Right lobe of liver (tissue), 6 donors: ENCODE results near the gene DAW1. TPM values are rescaled to one million over a fixed set of nuclear protein-coding genes. Genes with fewer than 3 reads are reported as not detected.

Experiments used
- ATAC-seq, 4 donors: fragments of 200-7000 bp; cut with Tn5 transposase; one replicate each; pipeline ENCODE4 v1.9.1; 2020; ENCODE audit warnings: mild to moderate bottlenecking in 4 of 4, moderate library complexity in 4 of 4
- DNase-seq, 3 donors: peaks; one replicate each; pipeline ENCODE4 v3.0.0-alpha.2; 2020
- H3K27ac ChIP-seq, 3 donors: fragments of 200-600 bp; one replicate each; pipeline ENCODE4 v1.8.0; 2022
- H3K27me3 ChIP-seq, 2 donors: fragments of 200-600 bp; one replicate each; pipeline ENCODE4 v1.8.0; 2022
- H3K36me3 ChIP-seq, 4 donors: fragments of 200-600 bp; sonication (generic) in 1 of 4; one replicate each; pipeline versions ENCODE4 v1.5.1 to v1.8.0; 2017 to 2022; ENCODE audit warnings: control low read depth in 1 of 4
- H3K4me1 ChIP-seq, 4 donors: fragments of 200-600 bp; sonication (generic) in 1 of 4; one replicate each; pipeline versions ENCODE4 v1.5.1 to v1.8.0; 2017 to 2022; ENCODE audit warnings: control low read depth in 1 of 4
- H3K4me3 ChIP-seq, 3 donors: fragments of 200-600 bp; one replicate each; pipeline ENCODE4 v1.8.0; 2022
- H3K9me3 ChIP-seq, 4 donors: fragments of 200-600 bp; sonication (generic) in 1 of 4; one replicate each; pipeline versions ENCODE4 v1.5.1 to v1.8.0; 2017 to 2022; ENCODE audit warnings: control low read depth in 1 of 4
- POLR2A ChIP-seq: fragments of 450-650 bp; IDR thresholded peaks from one replicate; pipeline ENCODE4 v1.6.1; 2017; ENCODE audit warnings: antibody characterized with exemption, mild to moderate bottlenecking
- WGBS: methylation state at CpG from one replicate; pipeline ENCODE4 v1.1.6; 2018; ENCODE audit warnings: low coverage, low lambda C conversion rate; ENCODE audit not compliant: insufficient coverage; ENCODE audit errors: missing lambda C conversion rate; 5-methylcytosine and 5-hydroxymethylcytosine counted together
- intact Hi-C, 2 donors: fragments of 100-400 bp; cut with DNase I; formaldehyde crosslinking; loops; one replicate each; pipeline versions ENCODE4 v1.11.2 to v1.14.1; 2022
- total RNA-seq, 6 experiments: library from RNA; depleted of rRNA in 2 of 6; stranded (reverse); fragments of >200 nt in 2 of 6; fragmentation: NEBNext Ultra II Directional in 3 of 6; extraction: Animal tissue kit (Norgen Biotek cat#: 25700) in 3 of 6; gene quantifications; one replicate each; pipeline versions ENCODE4 v1.1.0 to v1.2.4, GENCODE V29; 2016 to 2023
- TF ChIP-seq, protein P1 (sequence below), 4 donors: fragments of 200-600 bp in 3 of 4; fragments of 450-650 bp in 1 of 4; IDR thresholded peaks; one replicate each; pipeline versions ENCODE4 v1.5.1 to v1.8.0; 2016 to 2022; ENCODE audit warnings: antibody characterized with exemption in 4 of 4, mild to moderate bottlenecking in 2 of 4
- donor health status: DM: no; HTN: yes; CAD: no.
- donor health status: DM: no; HTN: no; CAD: no.
- donor health status: DM: no; HTN: no; CAD: no.
- donor health status: DM: no; HTN: yes; CAD: no.
- donor health status: DM: no; HTN: yes; CAD: no.

The DAW1 gene
- total RNA-seq, 6 experiments from 2014 or later = not detected

DNA sequence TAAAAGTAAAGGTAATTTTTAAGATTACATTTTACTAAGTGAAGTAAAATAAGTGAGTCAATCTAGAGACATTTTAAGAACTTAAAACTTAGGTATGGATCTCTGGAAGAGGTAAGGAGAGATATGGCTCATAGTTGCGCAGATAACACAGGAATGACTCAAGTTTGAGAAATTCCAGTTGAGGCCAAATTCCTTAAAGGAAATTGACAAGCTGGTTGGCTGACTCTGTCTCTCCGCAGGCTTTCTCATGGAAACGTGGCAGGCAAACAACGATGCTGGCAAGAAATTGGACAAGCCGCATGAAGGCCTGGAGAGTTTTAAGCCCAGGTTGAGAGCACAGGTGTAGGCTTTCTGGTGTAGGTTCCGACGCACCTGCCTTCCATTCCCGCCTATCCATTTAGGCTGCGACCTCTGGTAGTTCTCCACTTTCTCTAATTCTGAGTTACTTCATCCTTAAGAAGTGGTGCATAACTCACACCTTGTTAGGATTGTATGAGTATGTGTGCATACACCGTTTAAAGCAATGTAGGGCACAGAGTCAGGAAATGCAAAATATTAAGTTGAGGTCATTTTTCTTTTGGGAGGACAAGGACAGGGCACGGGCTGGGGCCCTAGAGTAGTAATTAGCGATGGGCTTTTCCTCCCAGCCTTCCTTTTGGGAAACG, 589 bp upstream of the DAW1 start:
- ATAC-seq (no peak), DNase-seq (no peak)
- intact Hi-C loops = no loop called here
- H3K9me3 ChIP-seq = no peaks in the 10 kb centered on the region
- 56% methylated on average over 9 of the region's 13 CpGs for WGBS
- H3K27me3 ChIP-seq = peaks cover 0 to 9% of the 10 kb centered on the region in 2 donors
- H3K36me3 ChIP-seq = no peaks in the 10 kb centered on the region
- H3K27ac ChIP-seq = no peak overlapping the region
- peak overlapping the region in 2 of 3 donors; percentile 14 to 34 for H3K4me3 ChIP-seq
- TF ChIP-seq, protein P1, sequence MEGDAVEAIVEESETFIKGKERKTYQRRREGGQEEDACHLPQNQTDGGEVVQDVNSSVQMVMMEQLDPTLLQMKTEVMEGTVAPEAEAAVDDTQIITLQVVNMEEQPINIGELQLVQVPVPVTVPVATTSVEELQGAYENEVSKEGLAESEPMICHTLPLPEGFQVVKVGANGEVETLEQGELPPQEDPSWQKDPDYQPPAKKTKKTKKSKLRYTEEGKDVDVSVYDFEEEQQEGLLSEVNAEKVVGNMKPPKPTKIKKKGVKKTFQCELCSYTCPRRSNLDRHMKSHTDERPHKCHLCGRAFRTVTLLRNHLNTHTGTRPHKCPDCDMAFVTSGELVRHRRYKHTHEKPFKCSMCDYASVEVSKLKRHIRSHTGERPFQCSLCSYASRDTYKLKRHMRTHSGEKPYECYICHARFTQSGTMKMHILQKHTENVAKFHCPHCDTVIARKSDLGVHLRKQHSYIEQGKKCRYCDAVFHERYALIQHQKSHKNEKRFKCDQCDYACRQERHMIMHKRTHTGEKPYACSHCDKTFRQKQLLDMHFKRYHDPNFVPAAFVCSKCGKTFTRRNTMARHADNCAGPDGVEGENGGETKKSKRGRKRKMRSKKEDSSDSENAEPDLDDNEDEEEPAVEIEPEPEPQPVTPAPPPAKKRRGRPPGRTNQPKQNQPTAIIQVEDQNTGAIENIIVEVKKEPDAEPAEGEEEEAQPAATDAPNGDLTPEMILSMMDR (IDR thresholded peaks at IDR 0.05) = no peak
- TF ChIP-seq POLR2A = no peak
- H3K4me1 ChIP-seq = peaks cover 0 to 8% (median 0%) of the 10 kb centered on the region in 4 donors

DNA sequence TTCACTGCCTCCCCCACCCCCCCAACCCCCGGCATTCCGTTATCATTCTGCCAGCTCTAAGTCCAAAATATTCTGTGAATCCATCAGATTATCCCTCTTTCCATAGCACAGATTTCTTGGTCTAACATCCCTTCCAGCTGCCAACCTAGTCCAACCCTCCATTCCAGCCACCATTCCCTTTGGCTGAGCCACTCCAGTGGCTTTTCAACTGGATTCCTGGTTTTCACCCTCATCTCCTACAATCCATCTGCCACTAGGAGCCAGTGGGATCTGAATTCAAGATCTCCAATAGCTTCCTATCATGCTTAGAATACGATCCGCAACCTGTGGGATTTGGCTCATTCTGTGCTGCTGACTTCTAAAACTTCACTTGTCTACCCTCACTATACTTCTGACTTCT, 1.2 kb downstream of the DAW1 start:
- Histone ChIP-seq H3K9me3 (no peaks in the 10 kb centered on the region), H3K27me3 (peaks cover 0 to 9% of the 10 kb centered on the region in 2 donors), H3K27ac (no peak overlapping the region), H3K4me1 (peaks cover 0 to 8% (median 0%) of the 10 kb centered on the region in 4 donors), H3K4me3 (no peak overlapping the region), H3K36me3 (no peaks in the 10 kb centered on the region)
- no peak for DNase-seq
- TF ChIP-seq, protein P1 (IDR thresholded peaks at IDR 0.05) = no peak
- no peak for TF ChIP-seq POLR2A
- intact Hi-C loops = no loop called here
- WGBS = 89% methylated on average over 4 of the region's 4 CpGs
- ATAC-seq = no peak

DNA sequence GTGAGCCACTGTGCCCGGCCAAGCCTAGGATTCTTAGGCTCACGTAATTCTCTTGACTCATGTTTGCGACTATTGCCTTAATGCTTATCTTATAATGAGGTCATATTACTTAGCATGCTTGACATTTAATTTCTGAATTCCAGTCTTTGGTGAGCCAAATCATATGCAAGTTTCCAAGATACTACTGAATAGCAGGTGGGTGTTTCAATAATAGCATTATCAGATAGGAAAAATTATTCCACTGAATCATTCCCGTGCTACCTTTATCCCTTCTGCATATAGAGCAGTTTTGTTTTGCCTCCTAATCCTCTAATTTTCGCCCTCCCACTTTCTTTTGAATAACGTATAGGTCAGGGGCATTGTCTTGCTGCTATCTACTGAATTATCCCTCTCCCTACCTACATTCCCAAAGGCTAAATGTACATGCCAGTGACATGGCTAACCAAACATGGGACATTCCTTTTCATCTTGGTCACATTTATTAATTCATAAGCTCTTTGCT, 4.9 kb downstream of the DAW1 start:
- Histone ChIP-seq H3K27me3 (peaks cover 0 to 6% of the 10 kb centered on the region in 2 donors), H3K4me3 (no peak overlapping the region), H3K27ac (no peak overlapping the region), H3K36me3 (no peaks in the 10 kb centered on the region), H3K4me1 (peaks cover 0 to 5% (median 0%) of the 10 kb centered on the region in 4 donors), H3K9me3 (no peaks in the 10 kb centered on the region)
- intact Hi-C loops = no loop called here
- no peak for DNase-seq
- TF ChIP-seq, protein P1 (IDR thresholded peaks at IDR 0.05) = no peak
- no peak for TF ChIP-seq POLR2A
- no peak for ATAC-seq
- WGBS = 74% methylated on average over 6 of the region's 6 CpGs

DNA sequence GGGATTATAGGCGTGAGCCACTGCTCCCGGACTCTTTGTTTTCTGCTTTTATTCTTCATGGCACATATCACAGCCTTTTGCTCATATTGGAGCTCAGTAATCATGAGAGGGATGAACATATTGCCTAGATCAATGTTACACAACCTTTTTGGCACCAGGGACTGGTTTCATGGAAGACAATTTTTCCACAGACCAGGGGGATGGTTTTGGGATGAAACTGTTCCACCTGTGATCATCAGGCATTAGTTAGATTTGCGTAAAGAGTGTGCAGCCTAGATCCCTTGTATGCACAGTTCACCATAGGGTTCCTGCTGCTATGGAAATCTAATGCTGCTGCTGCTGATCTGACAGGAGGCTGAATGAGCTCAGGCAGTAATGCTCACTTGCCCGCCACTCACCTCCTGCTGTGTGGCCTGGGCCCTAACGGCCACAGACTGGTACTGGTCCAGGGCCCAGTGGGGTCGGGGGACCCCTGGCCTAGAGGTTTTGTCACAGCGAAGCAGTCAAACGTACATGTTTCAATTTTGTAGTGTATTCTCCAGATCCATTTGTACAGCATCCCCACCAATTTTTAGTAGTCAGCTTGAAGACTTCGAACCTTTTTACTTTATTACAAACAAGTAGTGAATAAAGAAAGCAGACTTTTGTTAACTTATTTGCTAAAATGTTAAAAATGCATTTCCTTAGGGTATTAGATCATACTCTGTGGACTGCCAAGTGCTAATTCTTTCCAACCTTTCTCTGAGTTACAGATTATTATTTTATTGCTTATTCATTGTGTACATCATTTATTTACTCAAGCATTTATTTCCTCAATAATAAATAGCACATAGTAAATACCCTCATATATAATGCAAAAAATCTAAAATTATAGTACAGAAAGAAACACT, 6.2 kb downstream of the DAW1 start:
- Histone ChIP-seq H3K9me3 (no peaks in the 10 kb centered on the region), H3K4me3 (no peak overlapping the region), H3K4me1 (no peaks in the 10 kb centered on the region), H3K27me3 (no peaks in the 10 kb centered on the region), H3K27ac (no peak overlapping the region), H3K36me3 (no peaks in the 10 kb centered on the region)
- TF ChIP-seq, protein P1 (IDR thresholded peaks at IDR 0.05) = no peak
- no peak for TF ChIP-seq POLR2A
- intact Hi-C loops = no loop called here
- ATAC-seq (no peak), DNase-seq (no peak)
- 46% methylated on average over 6 of the region's 9 CpGs for WGBS
